ENCODE results near the gene SPATA12.

The SPATA12 gene

DNA sequence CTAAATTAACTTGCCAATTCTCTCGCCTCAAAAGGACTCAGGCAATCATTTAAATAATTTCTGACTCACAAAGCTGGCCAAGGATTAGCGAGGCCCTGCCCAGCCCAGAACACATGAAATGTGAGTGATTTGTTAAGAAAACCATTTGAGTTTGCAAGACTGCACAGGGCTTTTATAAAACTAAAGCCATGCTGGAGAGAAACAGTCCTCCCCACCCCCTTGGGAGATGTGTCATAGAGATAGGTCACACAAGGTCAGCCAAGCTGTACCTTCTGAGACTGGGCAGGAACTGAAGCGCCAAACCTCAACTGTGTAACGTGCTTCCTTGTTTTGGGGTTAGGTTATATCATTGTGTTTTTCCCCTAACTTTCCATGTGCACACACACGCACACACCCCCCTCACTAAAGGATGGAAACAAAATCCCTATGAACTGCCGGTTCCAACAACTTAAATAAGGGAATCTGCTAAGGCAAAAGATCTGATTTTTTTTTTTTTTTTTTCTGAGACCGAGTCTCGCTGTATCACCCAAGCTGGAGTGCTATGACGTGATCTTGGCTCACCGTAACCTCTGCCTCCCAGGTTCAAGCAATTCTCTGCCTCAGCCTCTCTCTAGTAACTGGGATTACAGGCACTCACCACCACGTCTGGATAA, 8.1 kb downstream of the SPATA12 start:
- no peak overlapping the region for H3K9ac ChIP-seq (ENCODE audit: low read length in 2 of 2)
- H3K4me3 ChIP-seq (ENCODE audit: low read length in 2 of 2): peak overlapping the region; percentile 40 to 41
- H3K36me3 ChIP-seq (ENCODE audit: control insufficient read depth in 2 of 2, insufficient read depth in 2 of 2, low read length in 2 of 2): no peaks in the 10 kb centered on the region
- H3K27ac ChIP-seq (ENCODE audit: low read length): peak overlapping the region; percentile 78
- H3K9me3 ChIP-seq (ENCODE audit: control insufficient read depth in 2 of 2, low read length in 2 of 2): no peaks in the 10 kb centered on the region
- no peaks in the 10 kb centered on the region for H3K27me3 ChIP-seq (ENCODE audit: control insufficient read depth in 1 of 2, insufficient read depth in 2 of 2, low read length in 2 of 2)
- peaks cover 16% of the 10 kb centered on the region for H3K4me1 ChIP-seq (ENCODE audit: control insufficient read depth, insufficient read depth, low read length)

DNA sequence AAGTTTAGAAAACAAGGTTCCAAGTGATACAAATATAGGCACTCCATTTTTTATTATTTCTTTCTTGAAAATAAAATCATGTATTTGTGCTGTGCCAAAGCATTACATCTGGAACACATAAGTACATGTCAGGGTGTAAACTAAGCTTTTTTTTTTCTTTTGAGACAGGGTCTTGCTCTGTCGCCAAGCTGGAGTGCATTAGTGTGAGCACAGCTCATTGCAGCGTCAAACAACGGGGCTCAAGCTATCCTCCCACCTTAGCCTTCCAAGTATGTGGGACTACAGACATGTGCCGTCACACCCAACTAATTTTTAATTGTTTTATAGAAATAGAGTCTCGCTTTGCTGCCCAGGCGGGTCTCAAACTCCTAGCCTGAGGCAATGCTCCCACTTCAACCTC, 9.0 kb downstream of the SPATA12 start:
- H3K9me3 ChIP-seq (ENCODE audit: control insufficient read depth in 2 of 2, low read length in 2 of 2): no peaks in the 10 kb centered on the region
- no peak overlapping the region for H3K4me3 ChIP-seq (ENCODE audit: low read length in 2 of 2)
- no peak overlapping the region for H3K9ac ChIP-seq (ENCODE audit: low read length in 2 of 2)
- H3K27ac ChIP-seq (ENCODE audit: low read length): peak overlapping the region; percentile 24
- H3K36me3 ChIP-seq (ENCODE audit: control insufficient read depth in 2 of 2, insufficient read depth in 2 of 2, low read length in 2 of 2): no peaks in the 10 kb centered on the region
- H3K27me3 ChIP-seq (ENCODE audit: control insufficient read depth in 1 of 2, insufficient read depth in 2 of 2, low read length in 2 of 2): no peaks in the 10 kb centered on the region
- peaks cover 16% of the 10 kb centered on the region for H3K4me1 ChIP-seq (ENCODE audit: control insufficient read depth, insufficient read depth, low read length)

DNA sequence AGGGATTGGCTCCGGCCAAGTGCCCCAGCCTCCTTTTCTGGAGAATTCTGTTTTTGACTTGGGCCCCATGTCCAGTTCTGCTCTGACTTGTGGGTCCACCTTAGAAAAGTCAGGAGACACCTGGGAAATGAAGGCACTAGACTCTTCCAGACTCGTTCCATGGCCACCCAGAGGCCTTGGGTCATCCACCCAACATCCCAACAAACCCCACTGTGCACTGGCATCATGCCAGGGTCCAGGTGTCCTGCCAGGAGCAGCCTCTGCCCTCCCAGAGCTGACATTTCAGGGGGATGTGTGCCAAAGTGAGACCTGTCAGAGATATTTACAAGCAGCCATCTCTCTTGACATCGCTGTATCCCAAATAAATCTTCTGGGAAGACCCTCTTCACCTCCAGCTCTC, 13.2 kb downstream of the SPATA12 start:
- Histone ChIP-seq H3K4me1 (ENCODE audit: control insufficient read depth, insufficient read depth, low read length) (peaks cover 13% of the 10 kb centered on the region), H3K9ac (ENCODE audit: low read length in 2 of 2) (no peak overlapping the region), H3K36me3 (ENCODE audit: control insufficient read depth in 2 of 2, insufficient read depth in 2 of 2, low read length in 2 of 2) (peaks cover 0 to 2% of the 10 kb centered on the region in 2 donors), H3K27ac (ENCODE audit: low read length) (no peak overlapping the region), H3K27me3 (ENCODE audit: control insufficient read depth in 1 of 2, insufficient read depth in 2 of 2, low read length in 2 of 2) (no peaks in the 10 kb centered on the region), H3K9me3 (ENCODE audit: control insufficient read depth in 2 of 2, low read length in 2 of 2) (no peaks in the 10 kb centered on the region), H3K4me3 (ENCODE audit: low read length in 2 of 2) (no peak overlapping the region)

DNA sequence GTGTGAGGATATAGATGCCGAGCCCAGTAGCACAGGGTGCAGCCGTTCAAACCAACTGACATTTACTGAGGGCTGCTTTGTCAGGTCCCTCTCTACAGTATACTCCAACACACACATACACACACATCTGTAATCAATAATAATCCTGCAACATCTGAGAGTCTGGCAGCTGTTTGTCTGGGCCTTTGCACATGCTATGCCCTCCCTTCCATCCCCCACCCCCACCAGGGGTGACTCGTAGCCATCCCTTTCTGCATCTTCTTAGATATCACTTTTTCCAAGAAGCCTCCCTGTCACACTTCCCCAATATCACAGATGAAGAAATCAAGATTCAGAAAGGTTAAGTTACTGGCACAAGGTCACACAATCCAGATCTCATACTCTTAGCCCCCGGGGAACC, 13.7 kb downstream of the SPATA12 start:
- Histone ChIP-seq H3K4me1 (ENCODE audit: control insufficient read depth, insufficient read depth, low read length) (peaks cover 15% of the 10 kb centered on the region), H3K27ac (ENCODE audit: low read length) (no peak overlapping the region), H3K9ac (ENCODE audit: low read length in 2 of 2) (no peak overlapping the region), H3K4me3 (ENCODE audit: low read length in 2 of 2) (no peak overlapping the region), H3K36me3 (ENCODE audit: control insufficient read depth in 2 of 2, insufficient read depth in 2 of 2, low read length in 2 of 2) (peaks cover 0 to 2% of the 10 kb centered on the region in 2 donors), H3K27me3 (ENCODE audit: control insufficient read depth in 1 of 2, insufficient read depth in 2 of 2, low read length in 2 of 2) (no peaks in the 10 kb centered on the region), H3K9me3 (ENCODE audit: control insufficient read depth in 2 of 2, low read length in 2 of 2) (no peaks in the 10 kb centered on the region)

DNA sequence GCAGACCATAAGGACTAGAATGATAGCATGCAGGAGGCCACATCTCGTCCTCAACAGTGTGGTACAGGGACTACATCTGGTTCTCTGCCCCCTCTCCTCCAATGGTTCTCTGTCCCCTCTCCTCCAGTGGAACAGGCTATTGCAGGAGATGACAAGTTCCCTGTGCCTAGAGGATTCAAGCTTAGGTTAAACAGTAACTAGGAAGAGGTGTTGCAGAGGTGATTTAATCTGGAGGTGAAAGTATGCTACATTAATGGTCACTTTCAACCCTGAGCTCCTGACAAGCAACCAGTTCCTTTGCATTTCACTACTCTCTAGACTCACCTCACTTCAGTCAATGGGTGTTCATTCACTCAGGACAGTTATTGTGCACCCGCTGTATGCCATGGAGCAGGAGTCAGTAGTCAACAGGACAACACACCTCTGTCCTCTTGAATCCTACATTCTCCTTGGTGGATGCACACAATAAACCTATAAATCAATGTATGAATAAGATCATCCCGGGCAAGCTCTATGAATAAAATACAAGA, 16.0 kb downstream of the SPATA12 start:
- Histone ChIP-seq H3K27ac (ENCODE audit: low read length) (no peak overlapping the region), H3K4me1 (ENCODE audit: control insufficient read depth, insufficient read depth, low read length) (peaks cover 17% of the 10 kb centered on the region), H3K27me3 (ENCODE audit: control insufficient read depth in 1 of 2, insufficient read depth in 2 of 2, low read length in 2 of 2) (no peaks in the 10 kb centered on the region), H3K4me3 (ENCODE audit: low read length in 2 of 2) (no peak overlapping the region), H3K9ac (ENCODE audit: low read length in 2 of 2) (no peak overlapping the region), H3K36me3 (ENCODE audit: control insufficient read depth in 2 of 2, insufficient read depth in 2 of 2, low read length in 2 of 2) (peaks cover 0 to 2% of the 10 kb centered on the region in 2 donors), H3K9me3 (ENCODE audit: control insufficient read depth in 2 of 2, low read length in 2 of 2) (no peaks in the 10 kb centered on the region)

DNA sequence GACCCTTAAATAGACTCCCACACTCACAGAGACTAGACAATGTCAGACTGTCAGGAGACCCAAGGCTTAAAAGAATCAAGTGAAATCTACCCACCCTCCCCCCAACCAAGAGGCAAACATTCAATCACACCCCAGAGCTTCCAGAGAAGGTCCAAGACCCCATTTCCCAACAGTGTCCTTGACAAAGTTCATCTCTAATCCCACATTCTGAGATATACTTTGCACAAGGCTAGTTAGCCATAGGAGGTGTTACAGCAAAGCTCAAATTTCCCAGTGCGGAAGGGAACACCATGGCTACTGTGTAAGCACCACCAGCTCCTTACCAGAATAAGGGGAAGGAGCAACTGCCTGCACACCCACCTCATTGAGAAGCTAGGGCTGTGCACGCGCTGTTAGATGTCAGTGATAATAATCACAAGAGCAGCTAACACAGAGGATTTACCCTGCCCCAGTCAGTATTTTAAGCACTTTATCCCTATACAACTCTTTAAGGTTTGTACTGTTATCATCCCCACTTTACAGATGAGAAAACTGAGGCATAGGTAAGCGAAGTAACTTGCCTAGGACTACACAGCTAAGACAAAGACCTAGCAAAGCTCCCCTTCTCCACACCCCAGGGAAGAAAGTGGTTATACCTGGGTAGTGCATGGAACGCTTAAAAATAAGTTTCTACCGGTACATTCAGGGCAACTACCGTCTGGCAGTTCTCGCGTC, 17.3 kb downstream of the SPATA12 start:
- peaks cover 17% of the 10 kb centered on the region for H3K4me1 ChIP-seq (ENCODE audit: control insufficient read depth, insufficient read depth, low read length)
- no peaks in the 10 kb centered on the region for H3K9me3 ChIP-seq (ENCODE audit: control insufficient read depth in 2 of 2, low read length in 2 of 2)
- peak overlapping the region; percentile 68 to 89 for H3K4me3 ChIP-seq (ENCODE audit: low read length in 2 of 2)
- H3K27me3 ChIP-seq (ENCODE audit: control insufficient read depth in 1 of 2, insufficient read depth in 2 of 2, low read length in 2 of 2): no peaks in the 10 kb centered on the region
- H3K9ac ChIP-seq (ENCODE audit: low read length in 2 of 2): peak overlapping the region; percentile 71 to 74
- peak overlapping the region; percentile 24 for H3K27ac ChIP-seq (ENCODE audit: low read length)
- H3K36me3 ChIP-seq (ENCODE audit: control insufficient read depth in 2 of 2, insufficient read depth in 2 of 2, low read length in 2 of 2): peaks cover 0 to 2% of the 10 kb centered on the region in 2 donors

DNA sequence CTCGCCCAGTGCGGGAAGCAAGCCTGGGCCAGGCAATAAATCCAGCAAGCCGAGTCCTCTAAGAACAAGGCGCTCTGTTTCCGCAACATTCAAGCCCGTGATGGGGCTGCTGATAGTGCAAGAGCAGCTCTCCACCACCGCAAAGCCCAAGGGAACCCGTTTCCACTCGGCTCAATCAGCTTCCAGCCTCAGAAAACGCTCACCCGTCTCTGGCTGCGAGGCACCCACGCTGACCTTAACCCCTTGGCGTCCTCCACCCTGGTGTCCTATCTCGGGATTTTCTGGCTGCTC, 17.8 kb downstream of the SPATA12 start:
- no peaks in the 10 kb centered on the region for H3K9me3 ChIP-seq (ENCODE audit: control insufficient read depth in 2 of 2, low read length in 2 of 2)
- H3K9ac ChIP-seq (ENCODE audit: low read length in 2 of 2): peak overlapping the region; percentile 71 to 74
- peak overlapping the region; percentile 68 to 89 for H3K4me3 ChIP-seq (ENCODE audit: low read length in 2 of 2)
- H3K27me3 ChIP-seq (ENCODE audit: control insufficient read depth in 1 of 2, insufficient read depth in 2 of 2, low read length in 2 of 2): no peaks in the 10 kb centered on the region
- H3K27ac ChIP-seq (ENCODE audit: low read length): peak overlapping the region; percentile 24
- peaks cover 0 to 2% of the 10 kb centered on the region in 2 donors for H3K36me3 ChIP-seq (ENCODE audit: control insufficient read depth in 2 of 2, insufficient read depth in 2 of 2, low read length in 2 of 2)
- peaks cover 17% of the 10 kb centered on the region for H3K4me1 ChIP-seq (ENCODE audit: control insufficient read depth, insufficient read depth, low read length)

DNA sequence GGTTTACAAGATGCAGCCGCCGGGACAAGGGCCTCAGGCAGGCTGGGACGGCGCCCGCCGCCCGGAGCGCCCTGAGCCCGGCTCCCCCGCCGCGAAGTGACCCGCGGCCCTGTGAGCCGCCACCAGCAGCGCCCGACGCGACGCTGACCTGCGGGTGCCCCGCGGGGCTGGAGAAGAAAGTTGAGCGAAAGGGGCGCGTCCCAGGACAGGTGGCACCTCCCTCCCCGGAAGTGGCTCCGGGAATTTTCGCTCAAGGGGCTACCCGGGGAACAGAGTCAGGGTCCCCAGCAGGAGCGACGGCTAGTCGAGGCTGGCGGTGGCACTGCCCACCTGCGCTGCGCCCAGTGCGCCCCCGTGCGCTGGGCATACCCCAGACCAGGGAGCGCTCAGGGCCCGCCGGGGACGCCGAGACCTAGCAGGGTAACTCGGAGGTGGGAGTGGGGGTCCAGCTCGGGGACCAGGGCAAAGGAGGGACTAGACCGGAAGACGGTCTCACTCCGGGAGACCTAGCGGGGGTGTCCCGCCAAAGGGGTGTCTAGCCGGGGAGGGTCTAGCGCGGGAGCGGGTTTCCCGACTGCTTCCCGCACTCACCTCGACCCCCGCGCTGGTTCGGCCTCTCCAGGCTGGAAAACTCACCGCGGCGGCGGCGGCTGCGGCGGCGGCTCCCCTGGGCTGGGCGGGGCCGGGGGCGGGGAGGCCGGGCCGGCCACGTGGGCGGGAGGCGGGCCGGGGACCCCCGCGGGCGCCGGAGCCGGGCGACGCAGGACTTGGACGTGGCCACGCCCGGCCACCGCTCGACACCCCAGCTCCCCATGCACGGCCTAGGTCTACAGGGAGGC, 18.4 kb downstream of the SPATA12 start:
- peak overlapping the region; percentile 24 for H3K27ac ChIP-seq (ENCODE audit: low read length)
- no peaks in the 10 kb centered on the region for H3K9me3 ChIP-seq (ENCODE audit: control insufficient read depth in 2 of 2, low read length in 2 of 2)
- no peaks in the 10 kb centered on the region for H3K27me3 ChIP-seq (ENCODE audit: control insufficient read depth in 1 of 2, insufficient read depth in 2 of 2, low read length in 2 of 2)
- H3K4me3 ChIP-seq (ENCODE audit: low read length in 2 of 2): peak overlapping the region; percentile 68 to 89
- H3K4me1 ChIP-seq (ENCODE audit: control insufficient read depth, insufficient read depth, low read length): peaks cover 17% of the 10 kb centered on the region
- H3K9ac ChIP-seq (ENCODE audit: low read length in 2 of 2): peak overlapping the region; percentile 71 to 74
- H3K36me3 ChIP-seq (ENCODE audit: control insufficient read depth in 2 of 2, insufficient read depth in 2 of 2, low read length in 2 of 2): peaks cover 0 to 2% of the 10 kb centered on the region in 2 donors

DNA sequence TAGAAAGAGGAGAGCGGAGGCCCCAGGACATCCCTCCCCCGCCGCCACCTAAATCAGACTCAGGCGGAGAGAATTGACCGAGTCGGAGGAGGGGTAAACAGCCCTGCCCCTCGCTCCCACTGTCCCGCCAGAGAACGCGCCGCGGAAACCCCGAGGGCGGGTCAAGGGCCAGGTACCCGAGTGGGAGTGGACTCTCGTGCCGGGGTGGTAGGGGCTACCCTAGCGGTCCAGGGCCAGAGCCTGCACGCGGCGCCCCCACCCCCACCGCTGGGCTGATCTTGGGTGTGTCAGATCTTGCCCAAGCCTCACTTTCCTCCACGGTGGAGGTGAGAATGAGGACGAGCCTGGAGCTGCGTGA, 19.0 kb downstream of the SPATA12 start:
- Histone ChIP-seq H3K27ac (ENCODE audit: low read length) (no peak overlapping the region), H3K4me1 (ENCODE audit: control insufficient read depth, insufficient read depth, low read length) (peaks cover 17% of the 10 kb centered on the region), H3K9ac (ENCODE audit: low read length in 2 of 2) (peak overlapping the region; percentile 36 to 53), H3K9me3 (ENCODE audit: control insufficient read depth in 2 of 2, low read length in 2 of 2) (no peaks in the 10 kb centered on the region), H3K36me3 (ENCODE audit: control insufficient read depth in 2 of 2, insufficient read depth in 2 of 2, low read length in 2 of 2) (peaks cover 0 to 2% of the 10 kb centered on the region in 2 donors), H3K4me3 (ENCODE audit: low read length in 2 of 2) (peak overlapping the region; percentile 62 to 89), H3K27me3 (ENCODE audit: control insufficient read depth in 1 of 2, insufficient read depth in 2 of 2, low read length in 2 of 2) (no peaks in the 10 kb centered on the region)

DNA sequence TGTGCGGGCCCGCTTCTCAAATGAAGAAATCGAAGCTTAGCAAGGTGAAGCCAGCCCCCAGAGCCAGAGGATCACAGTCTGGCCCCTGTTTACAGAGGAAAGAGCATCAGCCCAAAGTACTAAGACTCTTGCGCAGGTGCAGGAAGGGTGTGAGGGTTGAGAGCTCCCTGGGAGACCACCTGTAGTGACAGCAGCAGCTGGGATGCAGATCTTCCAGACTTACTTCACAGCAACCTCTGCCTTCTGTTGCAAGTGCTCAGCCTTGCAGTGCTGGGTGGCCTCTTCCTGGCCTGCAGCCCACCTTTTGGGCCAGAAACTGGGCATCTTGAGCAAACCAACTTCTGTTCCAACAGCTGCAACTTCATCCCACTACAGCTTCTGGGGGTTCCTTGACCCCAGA, 19.7 kb downstream of the SPATA12 start:
- Histone ChIP-seq H3K4me1 (ENCODE audit: control insufficient read depth, insufficient read depth, low read length) (peaks cover 17% of the 10 kb centered on the region), H3K27ac (ENCODE audit: low read length) (no peak overlapping the region), H3K27me3 (ENCODE audit: control insufficient read depth in 1 of 2, insufficient read depth in 2 of 2, low read length in 2 of 2) (no peaks in the 10 kb centered on the region), H3K4me3 (ENCODE audit: low read length in 2 of 2) (no peak overlapping the region), H3K9ac (ENCODE audit: low read length in 2 of 2) (no peak overlapping the region), H3K9me3 (ENCODE audit: control insufficient read depth in 2 of 2, low read length in 2 of 2) (no peaks in the 10 kb centered on the region), H3K36me3 (ENCODE audit: control insufficient read depth in 2 of 2, insufficient read depth in 2 of 2, low read length in 2 of 2) (no peaks in the 10 kb centered on the region)
